ENCODE results near the gene MROH2B.

Gene MROH2B

GRCh38 chr5:41071242-41071641 is at the start of gene MROH2B:
Gene MROH2B (minus strand): TSS chr5:41071342. CDS start chr5:41070852, 490 bp downstream.
- DNase-seq (ENCODE audit: low read depth in 2 of 2): no peak

DNA sequence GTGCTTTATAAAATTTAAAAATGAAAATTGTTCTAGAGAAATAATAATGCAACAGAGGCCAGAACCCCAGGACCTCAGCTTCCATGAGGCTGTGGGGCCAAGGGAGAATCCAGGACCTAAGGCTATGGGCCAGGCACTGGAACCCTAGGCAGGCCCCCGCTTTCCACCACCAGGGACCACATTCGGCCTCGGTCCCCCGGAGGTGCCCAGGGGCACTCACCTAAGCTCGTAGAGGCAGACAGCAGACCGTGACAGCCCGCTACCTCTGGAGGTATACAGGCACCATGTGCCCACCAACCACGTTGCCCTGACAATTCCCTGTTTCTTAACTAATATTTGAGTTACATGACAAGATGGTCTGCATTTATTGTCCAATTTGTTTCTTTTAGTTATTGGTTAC is 49.5 kb upstream of the MROH2B start:
- DNase-seq (ENCODE audit: low read depth in 2 of 2): no peak

- DNase-seq (ENCODE audit: low read depth in 2 of 2): no peak
Observed at GRCh38 chr5:41118177-41118576, 47.0 kb upstream of the MROH2B start.

DNA sequence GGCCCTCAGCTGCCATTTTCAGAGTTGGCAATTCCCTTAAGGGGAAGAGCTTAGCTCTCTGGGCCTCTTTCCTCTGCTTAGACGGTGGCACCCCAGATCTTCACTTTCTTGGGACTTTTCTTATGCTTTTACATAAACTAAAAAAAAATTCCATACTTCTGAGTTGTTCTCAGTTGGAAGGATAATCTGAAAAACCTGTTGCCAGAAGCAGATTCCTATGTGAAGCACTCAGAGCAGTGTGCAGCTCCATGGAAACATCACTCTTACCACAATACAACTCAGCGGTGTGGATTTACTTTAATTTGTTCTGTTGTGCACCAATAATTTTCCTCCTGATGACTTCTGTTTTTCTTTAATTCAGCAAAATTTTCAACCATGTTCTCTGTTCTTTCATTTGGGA is 44.1 kb upstream of the MROH2B start:
- DNase-seq (ENCODE audit: low read depth in 2 of 2): no peak

GRCh38 chr5:41112486-41113455 is 41.6 kb upstream of the MROH2B start:
- no peak for DNase-seq (ENCODE audit: low read depth in 2 of 2)

DNA sequence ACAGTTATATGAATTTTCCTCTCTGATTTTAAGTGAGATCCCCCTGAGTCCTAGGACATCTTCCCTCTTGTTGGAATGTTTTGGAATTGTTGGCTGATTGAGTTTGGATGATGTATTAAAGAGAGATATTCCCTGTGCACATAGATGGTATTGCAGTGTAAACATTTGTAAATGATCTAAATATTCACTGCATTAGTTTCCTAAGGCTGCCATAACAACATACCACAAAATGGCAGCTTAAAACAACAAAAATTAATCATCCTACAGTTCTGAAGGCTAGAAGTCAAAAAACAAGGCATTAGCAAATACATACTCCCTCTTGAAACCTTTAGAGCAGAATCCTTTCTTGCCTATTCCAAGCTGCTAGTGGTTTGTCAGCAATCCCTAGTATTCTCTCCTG is 38.0 kb upstream of the MROH2B start:
- DNase-seq (ENCODE audit: low read depth in 2 of 2): no peak

- DNase-seq (ENCODE audit: low read depth in 2 of 2): no peak
Observed at GRCh38 chr5:41102341-41102740, 31.2 kb upstream of the MROH2B start.

- DNase-seq (ENCODE audit: low read depth in 2 of 2): no peak
Observed at GRCh38 chr5:41097642-41098041, 26.5 kb upstream of the MROH2B start.

DNA sequence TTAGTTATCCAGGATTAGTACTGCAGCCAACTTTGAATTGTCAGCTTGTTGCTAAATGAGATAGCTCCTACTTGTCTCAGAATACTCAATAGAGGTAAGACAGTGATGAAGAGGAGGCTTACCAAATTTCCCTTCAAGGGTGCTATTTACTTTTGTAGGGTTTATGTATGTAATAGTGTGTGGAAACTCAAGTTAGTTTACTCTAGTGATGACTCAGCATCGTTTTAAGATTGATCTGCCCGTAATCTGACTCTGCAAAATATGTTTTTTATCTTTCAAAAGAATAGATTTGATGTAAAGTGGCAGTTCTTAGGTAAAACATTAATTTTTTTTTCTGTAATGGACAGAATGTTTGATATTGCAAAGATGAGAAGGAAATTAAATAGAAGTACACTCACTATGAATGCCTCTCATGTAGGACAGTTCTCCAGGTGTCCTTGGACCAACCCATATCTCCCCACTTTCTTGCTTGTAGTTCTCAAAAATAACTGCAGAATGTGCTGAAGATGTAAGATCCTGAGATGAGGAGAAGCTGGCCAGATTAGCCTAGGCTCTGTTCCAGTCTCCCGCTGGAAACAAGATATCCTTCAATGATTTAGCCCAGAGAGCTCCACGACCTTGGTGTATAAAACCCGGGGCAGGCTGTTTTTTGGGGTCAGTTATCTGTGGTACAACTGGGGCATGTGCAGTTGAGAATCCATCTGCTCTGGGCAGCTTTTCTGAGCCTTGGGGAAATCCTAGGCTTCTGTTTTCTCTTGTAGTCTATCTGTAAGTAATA is 24.4 kb upstream of the MROH2B start:
- DNase-seq (ENCODE audit: low read depth in 2 of 2): no peak

DNA sequence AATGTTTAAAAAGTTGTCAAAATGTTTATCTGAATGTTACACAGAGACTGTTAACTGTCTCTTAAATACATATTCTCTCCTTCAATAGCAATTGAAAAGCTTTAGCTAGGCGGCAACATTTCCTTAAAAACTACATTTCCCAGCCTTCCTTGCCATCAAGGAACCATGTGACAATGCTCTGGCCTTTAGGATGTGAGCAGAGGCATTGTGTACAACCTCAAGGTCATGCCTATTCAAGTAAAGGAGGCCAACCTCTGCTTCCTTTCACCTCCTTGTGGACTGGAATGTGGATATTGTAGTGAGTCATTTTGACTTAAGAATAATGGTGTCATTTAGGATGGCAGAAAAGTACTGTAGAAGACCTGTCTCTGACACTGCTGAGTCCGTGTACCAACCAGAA is 23.7 kb upstream of the MROH2B start:
- no peak for DNase-seq (ENCODE audit: low read depth in 2 of 2)

DNA sequence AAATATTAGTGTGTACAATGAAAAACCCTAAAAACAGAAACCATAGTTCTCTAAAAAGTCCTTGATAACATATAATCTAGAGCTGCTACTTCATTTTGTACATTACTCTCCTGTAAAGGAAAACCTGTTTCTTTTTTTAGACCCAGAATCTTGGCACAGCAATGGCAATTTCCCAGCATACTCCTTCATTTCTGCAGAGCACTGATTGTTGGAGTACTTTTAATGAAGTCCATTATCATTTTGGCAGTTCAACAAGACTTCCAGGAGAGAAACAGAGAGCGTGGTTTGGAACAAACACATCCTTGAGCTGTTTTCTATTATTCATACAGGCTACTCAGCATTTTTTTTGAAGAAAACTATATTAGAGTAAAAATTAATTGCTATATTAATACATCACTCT is 22.7 kb upstream of the MROH2B start:
- no peak for DNase-seq (ENCODE audit: low read depth in 2 of 2)

- DNase-seq (ENCODE audit: low read depth in 2 of 2): no peak
Observed at GRCh38 chr5:41087461-41087860, 16.3 kb upstream of the MROH2B start.

GRCh38 chr5:41083306-41083705 is 12.2 kb upstream of the MROH2B start:
- DNase-seq (ENCODE audit: low read depth in 2 of 2): no peak

GRCh38 chr5:41071975-41072374 is 833 bp upstream of the MROH2B start:
- no peak for DNase-seq (ENCODE audit: low read depth in 2 of 2)

DNA sequence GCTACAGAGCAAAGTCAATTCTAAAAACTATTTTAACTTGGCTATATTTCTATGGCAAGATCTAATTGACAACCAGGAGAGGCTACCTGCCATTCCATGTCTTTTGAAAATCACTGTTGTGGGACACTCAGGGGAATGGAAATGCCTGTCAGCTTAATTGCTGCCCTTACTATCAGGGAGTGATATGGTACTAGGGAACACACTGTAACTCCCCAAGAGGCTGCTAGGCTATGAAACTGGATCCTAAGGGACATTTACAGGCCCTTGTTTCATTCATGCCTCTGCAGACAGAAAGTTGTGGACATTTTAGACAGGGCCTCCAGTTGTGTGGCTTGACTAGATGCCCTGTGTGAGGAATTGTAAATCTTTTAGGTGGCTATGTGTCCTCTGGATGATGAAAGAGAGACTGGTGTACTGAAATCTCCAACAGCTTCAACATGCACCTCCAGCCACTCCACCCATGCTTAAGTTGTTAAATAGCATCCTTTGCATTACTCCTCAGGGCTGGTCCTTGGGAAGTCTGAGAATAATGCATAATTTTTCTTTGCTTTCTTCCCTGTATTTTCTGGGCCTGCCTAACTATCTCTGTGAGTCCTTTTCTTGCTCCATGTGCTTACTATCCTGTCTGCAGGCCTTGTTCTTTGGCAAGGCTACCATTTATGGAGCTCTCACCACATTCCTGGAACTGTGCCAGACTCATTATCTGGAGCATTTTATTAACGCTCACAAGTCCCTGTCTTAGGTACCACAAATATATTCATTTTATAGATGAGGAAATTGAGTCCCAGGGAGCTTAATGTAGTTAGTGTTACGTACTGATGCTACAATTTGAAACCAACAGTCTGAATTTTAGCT is 3.2 kb downstream of the MROH2B start:
- no peak for DNase-seq (ENCODE audit: low read depth in 2 of 2)

- DNase-seq (ENCODE audit: low read depth in 2 of 2): no peak
Observed at GRCh38 chr5:41065691-41066335, 5.3 kb downstream of the MROH2B start.

- no peak for DNase-seq (ENCODE audit: low read depth in 2 of 2)
Observed at GRCh38 chr5:41057940-41058339, 13.2 kb downstream of the MROH2B start.

GRCh38 chr5:41057231-41057630 is 13.9 kb downstream of the MROH2B start:
- no peak for DNase-seq (ENCODE audit: low read depth in 2 of 2)

- no peak for DNase-seq (ENCODE audit: low read depth in 2 of 2)
Observed at GRCh38 chr5:41048986-41049385, 22.2 kb downstream of the MROH2B start.

GRCh38 chr5:41043109-41043747 is 27.9 kb downstream of the MROH2B start:
- DNase-seq (ENCODE audit: low read depth in 2 of 2): no peak

- DNase-seq (ENCODE audit: low read depth in 2 of 2): no peak
Observed at GRCh38 chr5:41032973-41033372, 38.2 kb downstream of the MROH2B start.
